Measurements from ENCODE around the gene COX6B2.

The COX6B2 gene

DNA sequence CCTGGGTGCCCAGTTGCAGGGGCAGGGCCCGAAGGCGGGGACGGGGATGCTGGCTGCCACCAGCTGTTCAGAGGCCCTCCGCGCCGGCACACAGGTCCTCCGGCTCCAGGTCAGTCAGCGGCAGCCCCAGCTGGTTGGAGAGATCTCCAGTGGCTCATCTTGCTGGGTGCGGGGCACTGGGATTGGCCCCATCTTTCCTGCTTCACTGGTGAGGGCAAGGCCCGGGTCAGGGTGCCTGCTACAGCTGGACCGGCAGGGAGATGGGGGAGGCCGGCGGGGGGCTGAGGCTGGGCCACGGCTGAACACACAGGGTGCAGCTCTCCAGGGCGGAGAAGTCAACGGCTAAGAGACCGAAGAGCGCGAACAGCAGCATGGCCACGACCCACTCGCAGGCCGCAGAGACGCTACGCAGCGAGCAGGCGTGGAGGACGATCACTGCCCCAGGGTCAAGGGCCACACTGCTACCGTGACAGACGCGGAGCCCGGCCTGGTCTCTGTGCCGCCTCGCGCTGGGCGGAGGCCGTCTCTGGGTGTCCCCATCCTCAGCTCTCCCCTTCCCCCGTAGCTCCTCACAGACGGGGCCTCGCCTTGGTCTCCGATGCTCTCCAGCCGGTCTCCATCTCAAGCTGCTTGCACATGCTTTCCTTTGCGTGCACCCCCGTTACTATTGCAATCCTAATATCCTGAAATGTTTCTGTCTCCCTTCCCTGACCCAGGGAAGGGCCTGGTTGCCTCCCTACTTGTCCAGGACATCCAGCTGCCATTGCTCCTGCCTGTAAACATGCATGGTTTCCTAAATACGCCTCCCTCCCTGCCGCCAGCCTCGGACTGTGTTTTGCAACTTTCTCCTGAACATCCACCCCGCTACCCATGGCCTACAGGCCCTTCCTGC is 41.7 kb downstream of the COX6B2 start:
- DNase-seq (ENCODE audit: low spot score): no peak

DNA sequence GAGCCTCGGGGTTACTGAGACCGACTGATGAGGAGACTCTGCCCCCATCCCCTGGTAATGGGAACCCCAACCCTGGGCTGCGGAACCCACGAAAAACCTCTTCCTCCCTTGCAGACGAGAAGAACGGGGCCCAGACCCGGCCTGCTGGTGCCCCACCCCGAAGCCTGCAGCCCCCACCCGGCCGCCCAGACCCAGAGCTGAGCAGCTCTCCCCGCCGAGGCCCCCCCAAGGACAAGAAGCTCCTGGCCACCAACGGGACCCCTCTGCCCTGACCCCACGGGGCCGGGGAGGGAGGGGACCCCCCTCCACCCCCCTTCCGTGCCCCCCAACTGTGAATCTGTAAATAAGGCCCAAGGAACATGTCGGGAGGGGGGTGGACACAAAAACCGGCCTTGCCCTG is 42.7 kb downstream of the COX6B2 start:
- no peak for DNase-seq (ENCODE audit: low spot score)

DNA sequence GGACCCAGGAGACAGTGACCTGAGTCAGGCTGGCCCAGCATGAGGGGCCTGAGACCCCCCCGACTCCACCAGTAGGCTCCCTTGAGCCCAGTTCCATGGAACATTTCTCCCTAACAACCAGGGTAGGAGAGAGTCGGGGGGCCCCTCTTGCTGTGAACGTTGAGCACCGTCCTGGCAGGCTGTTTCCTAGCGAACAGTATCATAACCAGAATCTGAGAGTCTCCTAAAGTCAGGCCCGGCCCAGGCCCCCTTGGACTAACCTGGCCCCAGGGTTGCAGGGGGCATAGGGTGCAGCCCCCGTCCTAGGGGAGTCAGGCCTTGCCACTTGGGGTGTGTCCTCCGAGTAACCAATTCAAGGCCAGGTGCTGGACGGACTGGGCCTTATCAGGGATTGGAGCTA is 43.1 kb downstream of the COX6B2 start:
- no peak for DNase-seq (ENCODE audit: low spot score)

DNA sequence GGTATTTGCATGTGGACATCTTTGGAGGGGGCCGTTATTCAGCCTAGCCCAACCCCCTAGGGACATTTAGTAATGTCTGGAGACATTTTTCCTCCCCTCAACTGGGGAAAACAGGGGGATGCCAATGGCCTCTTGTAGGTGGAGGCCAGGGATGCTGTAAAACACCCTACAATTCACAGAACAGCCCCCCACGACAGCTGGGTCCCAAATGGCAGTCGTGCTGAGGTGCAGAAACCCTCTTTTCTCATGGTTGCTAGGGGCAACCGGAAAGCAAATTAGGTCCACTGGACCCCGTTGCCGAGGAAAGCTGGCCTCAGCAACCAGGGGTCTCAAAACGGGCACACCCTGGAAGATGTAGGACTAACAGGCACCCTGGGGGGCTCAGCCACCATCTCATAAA is 44.0 kb downstream of the COX6B2 start:
- no peak for DNase-seq (ENCODE audit: low spot score)

DNA sequence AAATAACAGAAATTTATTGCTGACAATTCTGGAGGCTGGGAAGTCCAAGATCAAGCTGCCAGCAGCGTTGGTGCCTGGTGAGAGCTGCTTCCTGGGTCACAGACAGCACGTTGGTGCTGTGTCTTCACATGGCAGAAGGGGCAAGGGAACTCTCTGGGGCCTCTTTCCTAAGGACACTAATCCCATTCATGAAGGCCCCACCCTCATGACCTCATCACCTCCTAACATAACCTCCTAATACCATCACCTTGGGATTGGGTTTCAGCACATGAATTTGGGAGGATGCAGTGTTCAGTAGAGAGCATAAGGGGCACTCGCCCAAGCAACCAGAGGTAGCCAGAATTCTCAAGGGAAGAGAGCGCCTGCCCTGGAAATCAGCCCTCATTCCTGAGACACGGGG is 45.1 kb downstream of the COX6B2 start:
- no peak for DNase-seq (ENCODE audit: low spot score)

DNA sequence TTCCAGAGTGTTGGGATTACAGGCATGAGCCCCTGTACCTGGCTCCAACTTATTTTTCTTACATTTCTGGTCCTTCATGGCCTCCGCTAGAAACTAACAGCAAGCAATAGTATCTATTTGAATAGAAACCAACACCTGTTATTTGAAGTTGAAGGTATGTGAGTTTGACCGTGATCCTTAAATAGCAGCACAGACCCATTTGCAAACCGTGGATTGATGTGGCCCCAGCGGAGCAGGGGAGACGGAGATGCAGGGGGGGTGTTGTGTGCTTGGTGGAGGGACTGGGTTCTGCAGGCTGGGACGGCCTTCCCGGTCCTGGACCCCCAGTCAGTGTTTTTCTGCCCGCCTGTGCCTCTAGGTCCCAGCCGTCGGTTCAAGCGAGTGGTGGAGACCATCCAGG is 46.2 kb downstream of the COX6B2 start:
- DNase-seq (ENCODE audit: low spot score): no peak

DNA sequence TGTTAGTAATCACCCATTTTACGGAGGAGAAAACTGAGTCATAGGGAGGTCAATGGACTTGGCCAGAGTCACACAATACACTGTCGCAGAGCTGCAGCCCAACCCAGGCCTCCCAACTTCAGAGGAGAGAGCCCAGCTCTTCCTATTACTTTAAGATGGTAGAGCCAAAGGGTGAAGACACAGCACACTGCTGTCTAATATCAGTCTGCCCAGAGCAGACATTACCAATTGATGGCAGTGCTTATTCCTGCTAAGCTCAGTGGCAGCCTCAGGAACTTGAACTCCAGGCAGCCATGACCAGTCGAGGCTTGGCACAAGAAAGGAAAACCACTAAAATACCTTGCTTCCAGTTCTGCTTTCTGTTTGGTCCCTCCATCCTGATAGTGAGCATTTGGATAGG is 47.8 kb downstream of the COX6B2 start:
- DNase-seq (ENCODE audit: low spot score): no peak

DNA sequence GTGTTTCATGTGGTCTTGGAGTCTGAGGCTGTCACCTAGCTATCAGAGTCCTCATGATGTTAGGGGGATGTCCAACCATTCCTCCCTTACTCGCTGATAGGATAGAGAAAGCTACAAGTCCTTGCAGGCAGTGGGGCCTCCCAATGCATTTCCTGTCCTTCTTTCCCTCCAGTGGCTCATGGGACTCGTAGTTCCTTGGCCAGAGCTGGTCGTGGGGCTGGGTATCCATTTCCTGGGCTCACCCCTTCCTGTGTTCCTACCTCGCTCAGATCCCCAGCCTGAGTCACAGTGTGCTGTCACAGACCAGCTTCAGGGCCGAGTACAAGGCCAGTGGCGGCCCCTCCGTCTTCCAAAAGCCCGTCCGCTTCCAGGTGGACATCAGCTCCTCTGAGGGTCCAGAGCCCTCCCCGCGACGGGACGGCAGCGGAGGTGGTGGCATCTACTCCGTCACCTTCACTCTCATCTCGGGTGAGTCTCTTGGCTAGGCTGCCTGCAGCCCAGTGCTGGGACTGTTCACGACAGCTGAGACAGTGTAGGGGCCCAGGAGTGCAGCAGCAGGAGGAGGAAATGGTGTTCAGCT is 48.4 kb downstream of the COX6B2 start:
- no peak for DNase-seq (ENCODE audit: low spot score)

DNA sequence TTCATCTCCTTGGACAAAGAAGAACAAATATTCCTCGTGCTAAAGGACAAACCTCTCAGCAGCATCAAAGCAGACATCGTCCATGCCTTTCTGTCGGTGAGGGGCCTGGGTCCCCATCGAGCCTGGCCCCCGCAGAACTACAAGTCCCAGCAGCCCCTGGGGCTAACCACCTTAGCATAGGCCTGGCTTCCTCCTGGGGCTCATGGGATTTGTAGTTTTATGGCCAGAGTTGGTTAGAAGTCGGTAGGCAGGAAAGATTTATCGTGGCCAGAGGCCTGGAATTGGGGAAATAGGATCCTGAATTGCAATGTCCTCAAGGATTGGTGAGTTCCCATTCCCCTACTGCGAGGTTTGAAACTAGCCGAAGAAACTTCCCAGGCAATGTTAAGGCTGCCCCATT is 49.0 kb downstream of the COX6B2 start:
- DNase-seq (ENCODE audit: low spot score): peak; percentile 72

DNA sequence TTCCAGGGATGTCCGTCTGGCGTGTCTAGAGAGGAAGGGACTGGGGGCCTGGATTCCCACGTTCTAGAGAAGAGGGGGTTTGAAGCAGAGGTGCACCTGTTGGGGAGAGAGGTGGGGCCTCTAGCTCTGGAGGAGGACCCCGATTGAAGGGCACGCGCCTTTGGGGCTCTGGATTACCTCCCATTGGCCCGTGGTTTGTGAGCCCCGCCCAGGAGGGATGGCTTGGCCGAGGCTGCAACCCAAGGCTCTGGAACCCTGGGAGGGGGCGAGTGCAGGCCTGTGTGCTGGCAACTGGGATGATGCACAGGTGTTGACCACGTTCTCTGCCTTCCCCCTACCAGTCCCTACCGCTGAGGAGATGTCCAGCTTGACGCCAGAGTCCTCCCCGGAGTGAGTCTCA is 49.5 kb downstream of the COX6B2 start:
- no peak for DNase-seq (ENCODE audit: low spot score)

DNA sequence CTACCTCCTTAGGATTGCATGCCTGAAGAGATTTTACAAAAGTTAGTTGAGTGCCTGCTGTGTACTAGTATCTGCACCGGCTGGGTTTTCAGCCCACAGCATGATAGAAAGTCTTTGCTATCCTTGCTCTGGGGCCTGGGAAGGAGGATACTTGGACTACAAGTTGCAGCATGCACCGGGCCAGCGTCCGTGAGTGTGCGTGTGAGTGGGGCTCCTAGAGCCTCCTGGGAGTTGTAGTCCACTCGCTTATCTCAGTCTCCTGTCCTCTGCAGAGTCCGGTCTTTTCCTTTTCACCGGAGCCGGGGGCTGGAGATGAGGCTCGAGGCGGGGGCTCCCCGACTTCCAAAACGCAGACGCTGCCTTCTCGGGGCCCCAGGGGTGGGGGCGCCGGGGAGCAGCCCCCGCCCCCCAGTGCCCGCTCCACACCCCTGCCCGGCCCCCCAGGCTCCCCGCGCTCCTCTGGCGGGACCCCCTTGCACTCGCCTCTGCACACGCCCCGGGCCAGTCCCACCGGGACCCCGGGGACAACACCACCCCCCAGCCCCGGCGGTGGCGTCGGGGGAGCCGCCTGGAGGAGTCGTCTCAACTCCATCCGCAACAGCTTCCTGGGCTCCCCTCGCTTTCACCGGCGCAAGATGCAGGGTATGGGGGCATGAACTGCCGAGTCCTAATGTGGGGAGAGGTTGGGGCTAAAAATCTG is 50.1 kb downstream of the COX6B2 start:
- peak; percentile 48 for DNase-seq (ENCODE audit: low spot score)

DNA sequence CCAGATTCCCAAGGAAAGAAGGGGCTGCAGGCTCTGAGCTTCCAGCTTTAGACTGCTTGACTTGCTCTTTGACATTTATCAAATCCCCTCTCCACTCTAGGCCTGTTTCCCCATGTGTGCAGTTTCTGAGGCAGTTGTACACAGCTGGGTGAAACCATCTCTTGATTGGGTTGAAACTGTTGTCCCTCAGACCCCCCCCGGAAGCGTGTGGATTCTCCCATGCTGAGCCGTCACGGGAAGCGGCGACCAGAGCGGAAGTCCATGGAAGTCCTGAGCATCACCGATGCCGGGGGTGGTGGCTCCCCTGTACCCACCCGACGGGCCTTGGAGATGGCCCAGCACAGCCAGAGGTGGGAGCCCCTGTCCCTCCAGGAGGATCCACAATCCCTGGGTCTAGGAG is 51.0 kb downstream of the COX6B2 start:
- no peak for DNase-seq (ENCODE audit: low spot score)

DNA sequence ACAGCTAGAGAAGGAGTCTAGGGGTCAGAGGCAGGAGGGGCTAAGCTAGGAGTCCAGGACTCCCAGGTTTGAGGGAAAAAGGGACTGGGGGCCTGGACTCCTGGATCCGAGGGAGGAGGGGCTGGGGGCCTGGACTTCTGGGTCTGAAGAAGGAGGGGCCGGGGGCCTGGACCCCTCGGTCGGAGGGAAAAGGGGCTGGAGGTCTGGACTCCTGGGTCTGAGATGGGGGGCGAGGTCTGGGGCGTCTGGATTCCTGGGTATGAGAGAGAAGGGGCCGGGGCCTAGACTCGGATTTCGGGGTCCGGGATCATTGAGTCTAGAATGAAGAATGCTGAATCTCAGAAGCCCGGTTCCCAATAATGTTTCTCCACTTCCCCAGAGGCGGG is 52.2 kb downstream of the COX6B2 start:
- no peak for DNase-seq (ENCODE audit: low spot score)

DNA sequence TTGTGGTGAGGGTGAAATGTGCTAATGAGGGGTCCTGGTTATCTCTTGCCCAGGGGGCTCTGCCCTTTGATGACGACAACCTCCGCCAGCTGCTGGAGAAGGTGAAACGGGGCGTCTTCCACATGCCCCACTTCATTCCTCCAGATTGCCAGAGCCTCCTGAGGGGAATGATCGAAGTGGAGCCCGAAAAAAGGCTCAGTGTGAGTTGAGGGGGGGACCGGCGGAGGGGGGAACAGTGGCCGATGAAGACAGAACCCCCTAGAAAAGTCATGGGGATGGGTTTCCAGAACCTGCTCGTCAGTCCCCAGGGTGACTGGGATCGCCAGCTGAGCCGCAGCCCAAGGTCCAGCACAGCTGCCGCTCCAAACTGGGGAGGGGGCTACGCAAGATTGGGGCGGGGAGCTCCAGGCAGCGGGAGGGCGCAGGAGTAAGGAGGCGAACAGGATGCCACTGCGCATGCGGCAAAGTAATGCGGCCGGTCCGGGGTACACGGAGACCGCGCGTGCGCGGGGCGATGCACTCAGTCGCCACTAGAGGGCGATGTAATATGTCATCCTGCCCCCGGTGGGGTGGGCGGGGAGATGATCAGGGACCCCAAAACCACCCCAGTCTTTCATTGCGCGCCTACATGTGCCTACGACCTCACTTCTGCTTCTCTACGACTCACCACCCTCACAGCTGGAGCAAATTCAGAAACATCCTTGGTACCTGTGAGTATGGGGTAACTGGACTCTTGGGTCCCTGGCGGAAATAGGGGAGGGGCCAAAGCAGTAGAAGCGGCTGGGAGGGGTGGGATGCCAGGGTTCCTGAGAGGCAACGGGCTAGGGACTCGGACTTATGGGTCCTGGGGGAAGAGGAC is 52.8 kb downstream of the COX6B2 start:
- DNase-seq (ENCODE audit: low spot score): peak; percentile 99

DNA sequence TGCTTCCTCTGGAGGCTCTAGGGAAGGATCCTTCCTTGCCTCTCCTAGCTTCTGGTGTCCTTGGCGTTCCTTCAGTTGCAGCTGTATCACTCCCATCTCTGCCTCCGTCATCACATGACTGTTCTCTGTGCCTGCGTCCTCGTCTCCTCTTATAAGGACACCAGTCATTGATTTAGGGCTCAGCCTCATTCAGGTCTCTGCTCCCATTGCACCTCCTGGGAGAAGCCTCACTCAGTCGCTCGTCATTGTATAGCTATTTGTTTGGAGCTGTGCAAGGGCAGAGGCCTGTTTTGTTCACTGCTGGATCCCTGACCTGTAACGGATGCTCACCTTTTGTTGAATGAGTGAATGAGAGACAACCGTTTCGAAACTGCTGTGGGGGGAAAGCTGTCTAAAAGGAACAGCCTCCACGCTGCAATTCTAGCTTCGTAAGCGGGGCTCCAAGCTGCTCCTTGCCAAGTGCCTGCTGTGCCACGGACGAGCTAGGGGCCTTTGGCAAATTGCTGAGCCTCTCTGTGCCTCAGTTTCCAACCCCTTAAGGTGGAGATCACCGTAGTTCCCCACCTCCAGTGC is 53.5 kb downstream of the COX6B2 start:
- DNase-seq (ENCODE audit: low spot score): no peak

DNA sequence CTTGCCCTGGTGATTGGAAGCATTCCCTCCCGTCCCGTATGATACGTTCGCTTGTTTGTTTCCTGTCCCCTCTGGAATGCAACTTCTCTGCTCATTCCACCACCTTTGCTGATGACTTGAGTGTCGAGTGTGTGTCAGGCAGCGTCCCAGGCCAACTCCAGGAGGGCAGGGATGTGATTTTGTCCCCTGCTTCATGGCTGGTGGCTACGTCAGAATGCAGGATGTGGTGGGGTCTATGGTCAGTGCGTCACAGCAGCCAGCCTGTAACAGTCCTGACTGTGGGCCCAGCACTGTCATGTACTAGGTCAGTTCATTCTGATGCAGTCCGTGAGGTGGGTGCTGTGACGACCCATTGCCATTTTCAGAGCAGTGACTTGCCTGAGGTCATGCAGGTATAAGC is 54.5 kb downstream of the COX6B2 start:
- DNase-seq (ENCODE audit: low spot score): no peak
